IMR-90 (cell line): ENCODE data around the gene SARS1. TPM values are rescaled to one million over a fixed set of nuclear protein-coding genes. Genes with fewer than 3 reads are reported as not detected.

ENCODE experiments used
- ATAC-seq: fragments of 200-7000 bp; cut with Tn5 transposase; 2 replicates; pipeline ENCODE4 v1.9.1; 2020; ENCODE audit warnings: low read depth, mild to moderate bottlenecking, moderate library complexity
- BruUV-seq: library from RNA; stranded (reverse); fragments of 400-500 nt; replicated peaks from 2 replicates; lab custom pipeline; 2021; lab: Mats Ljungman, UMichigan
- CTCF ChIA-PET: fragments of 300-600 bp; formaldehyde crosslinking; extraction: SDS; loops from one replicate; lab custom pipeline; 2021; ENCODE audit warnings: antibody characterized with exemption; lab: Yijun Ruan, JAX
- POLR2A ChIA-PET: fragments of 300-600 bp; sonication (Branson Sonifier 250); formaldehyde crosslinking; loops from one replicate; lab custom pipeline; 2022; ENCODE audit warnings: antibody characterized with exemption; ENCODE audit not compliant: unreplicated experiment; lab: Charles Lee
- DNase-seq: peaks from one replicate; pipeline ENCODE4 v3.0.0; 2013
- H2AFZ ChIP-seq: replicated peaks from 2 replicates; pipeline ENCODE3; 2013; ENCODE audit warnings: low read length, mild to moderate bottlenecking; ENCODE audit not compliant: poor library complexity
- H2AK5ac ChIP-seq: 2 replicates; pipeline ENCODE4 v1.6.1; 2013; ENCODE audit warnings: low read depth, low read length, inconsistent platforms
- H2AK9ac ChIP-seq: replicated peaks from 2 replicates; pipeline ENCODE3; 2013; ENCODE audit warnings: mild to moderate bottlenecking, low read depth, low read length, moderate library complexity; ENCODE audit not compliant: poor library complexity
- H2BK120ac ChIP-seq: 2 replicates; pipeline ENCODE4 v1.6.1; 2013; ENCODE audit warnings: low read depth, low read length, inconsistent platforms
- H2BK15ac ChIP-seq: 3 replicates; pipeline ENCODE4 v1.6.1; 2013; ENCODE audit warnings: low read depth, low read length, inconsistent platforms
- H2BK20ac ChIP-seq: 2 replicates; pipeline ENCODE4 v1.6.1; 2013; ENCODE audit warnings: low read depth, mild to moderate bottlenecking, inconsistent platforms, low read length, moderate library complexity
- H2BK5ac ChIP-seq: 2 replicates; pipeline ENCODE4 v1.6.1; 2013; ENCODE audit warnings: mild to moderate bottlenecking, low read depth, low read length, inconsistent platforms; ENCODE audit not compliant: poor library complexity, severe bottlenecking
- H3K14ac ChIP-seq: replicated peaks from 2 replicates; pipeline ENCODE4 v1.6.1; 2013; ENCODE audit warnings: low read depth, low read length, inconsistent platforms
- H3K18ac ChIP-seq: 2 replicates; pipeline ENCODE4 v1.6.1; 2013; ENCODE audit warnings: low read depth, low read length, control low read depth
- H3K23ac ChIP-seq: 2 replicates; pipeline ENCODE4 v1.6.1; 2013; ENCODE audit warnings: low read depth, low read length, inconsistent platforms
- H3K27ac ChIP-seq: 2 replicates; pipeline ENCODE4 v1.5.1; 2013; ENCODE audit warnings: mild to moderate bottlenecking, control low read depth, low read length; ENCODE audit not compliant: insufficient read depth
- H3K27me3 ChIP-seq: 2 replicates; pipeline ENCODE4 v1.6.1; 2013; ENCODE audit warnings: low read length; ENCODE audit not compliant: control insufficient read depth, insufficient read depth
- H3K36me3 ChIP-seq: 2 replicates; pipeline ENCODE4 v1.6.1; 2013; ENCODE audit warnings: low read length, mixed read lengths; ENCODE audit not compliant: control insufficient read depth, insufficient read depth
- H3K4ac ChIP-seq: 2 replicates; pipeline ENCODE4 v1.6.1; 2013; ENCODE audit warnings: low read depth, low read length, inconsistent platforms
- H3K4me1 ChIP-seq: 2 replicates; pipeline ENCODE4 v1.6.1; 2013; ENCODE audit warnings: low read length, mixed read lengths; ENCODE audit not compliant: control insufficient read depth, insufficient read depth
- H3K4me2 ChIP-seq: 2 replicates; pipeline ENCODE4 v1.6.1; 2013; ENCODE audit warnings: low read depth, mild to moderate bottlenecking, control low read depth, low read length, moderate library complexity
- H3K4me3 ChIP-seq: 2 replicates; pipeline ENCODE4 v1.5.1; 2013; ENCODE audit warnings: low read depth, mild to moderate bottlenecking, control low read depth, low read length, moderate library complexity; ENCODE audit not compliant: insufficient read depth
- H3K56ac ChIP-seq: 2 replicates; pipeline ENCODE4 v1.6.1; 2013; ENCODE audit warnings: low read length, inconsistent platforms; ENCODE audit not compliant: insufficient read depth; ENCODE audit errors: extremely low read depth
- H3K79me1 ChIP-seq, 2 experiments: 2 replicates each; pipeline ENCODE4 v1.6.1; 2013; ENCODE audit warnings: low read length in 2 of 2, inconsistent platforms in 1 of 2, low read depth in 1 of 2
- H3K9ac ChIP-seq: 2 replicates; pipeline ENCODE4 v1.6.1; 2013; ENCODE audit warnings: low read depth, low read length, control low read depth
- H3K9me1 ChIP-seq: 2 replicates; pipeline ENCODE4 v1.6.1; 2013; ENCODE audit warnings: low read length, inconsistent platforms; ENCODE audit not compliant: insufficient read depth
- H3K9me3 ChIP-seq: 2 replicates; pipeline ENCODE4 v1.6.1; 2013; ENCODE audit warnings: low read length; ENCODE audit not compliant: control insufficient read depth, insufficient read depth
- H4K20me1 ChIP-seq: 2 replicates; pipeline ENCODE4 v1.6.1; 2013; ENCODE audit warnings: low read length, inconsistent platforms; ENCODE audit not compliant: insufficient read depth
- H4K5ac ChIP-seq: 2 replicates; pipeline ENCODE4 v1.6.1; 2013; ENCODE audit warnings: mild to moderate bottlenecking, low read depth, low read length, control low read depth
- H4K8ac ChIP-seq, 2 experiments: 2 replicates each; pipeline ENCODE4 v1.6.1; 2013; ENCODE audit warnings: low read depth in 2 of 2, low read length in 2 of 2, control low read depth in 1 of 2, inconsistent platforms in 1 of 2
- H4K91ac ChIP-seq: 2 replicates; pipeline ENCODE4 v1.6.1; 2013; ENCODE audit warnings: low read depth, low read length, inconsistent platforms; ENCODE audit not compliant: insufficient read depth
- CEBPB ChIP-seq: IDR thresholded peaks from 2 replicates; pipeline ENCODE4 v1.6.1; 2012; ENCODE audit warnings: low read depth, low read length, improper control_type of control experiment
- CHD1 ChIP-seq: IDR thresholded peaks from 2 replicates; pipeline ENCODE4 v1.6.1; 2012; ENCODE audit warnings: low read depth, low read length, improper control_type of control experiment
- CTCF ChIP-seq: conservative IDR thresholded peaks from 2 replicates; pipeline ENCODE4 v1.5.1; 2012; ENCODE audit warnings: mild to moderate bottlenecking, low read depth, low read length, improper control_type of control experiment
- ELK1 ChIP-seq: fragments of 150-350 bp; IDR thresholded peaks from 2 replicates; pipeline ENCODE4 v1.6.1; 2016; ENCODE audit warnings: low read depth, mild to moderate bottlenecking, low read length, moderate library complexity, borderline replicate concordance
- FOS ChIP-seq: fragments of 150-350 bp; IDR thresholded peaks from 2 replicates; pipeline ENCODE4 v1.6.1; 2016; ENCODE audit warnings: low read depth, low read length
- MAFK ChIP-seq: IDR thresholded peaks from 2 replicates; pipeline ENCODE4 v1.6.1; 2012; ENCODE audit warnings: low read depth, low read length, improper control_type of control experiment
- MAZ ChIP-seq: IDR thresholded peaks from 2 replicates; pipeline ENCODE4 v1.6.1; 2012; ENCODE audit warnings: low read depth, mild to moderate bottlenecking, low read length, improper control_type of control experiment, moderate library complexity, borderline replicate concordance
- NFE2L2 ChIP-seq: fragments of 150-350 bp; IDR thresholded peaks from 2 replicates; pipeline ENCODE4 v1.6.1; 2016; ENCODE audit warnings: low read depth, mild to moderate bottlenecking, low read length
- POLR2A ChIP-seq: IDR thresholded peaks from 2 replicates; pipeline ENCODE4 v1.6.1; 2012; ENCODE audit warnings: mild to moderate bottlenecking, low read depth, low read length
- RAD21 ChIP-seq: IDR thresholded peaks from 2 replicates; pipeline ENCODE4 v1.6.1; 2012; ENCODE audit warnings: low read length, improper control_type of control experiment
- RFX5 ChIP-seq: IDR thresholded peaks from 2 replicates; pipeline ENCODE4 v1.8.0; 2012; ENCODE audit warnings: low read depth, mild to moderate bottlenecking, low read length, moderate library complexity
- SMC3 ChIP-seq: fragments of 150-350 bp; IDR thresholded peaks from 2 replicates; pipeline ENCODE4 v1.6.1; 2016; ENCODE audit warnings: low read depth, mild to moderate bottlenecking, antibody characterized with exemption, low read length, moderate library complexity
- WGBS, 2 experiments: methylation state at CpG; one replicate each; pipeline versions ENCODE4 v1.1.5 to v1.1.7; 2013; ENCODE audit warnings: missing lambda C conversion rate in 2 of 2; ENCODE audit not compliant: insufficient read length in 1 of 2; ENCODE audit errors: extremely low coverage in 2 of 2; 5-methylcytosine and 5-hydroxymethylcytosine counted together
- dilution Hi-C: fragments of 300-500 bp; cut with HindIII; formaldehyde crosslinking; loops from one replicate; pipeline ENCODE4 v1.14.3; 2018; ENCODE audit warnings: low sequenced_read_pairs; ENCODE audit not compliant: unreplicated experiment
- in situ Hi-C: fragments of 300-500 bp; cut with MboI; formaldehyde crosslinking; loops from 3 replicates; pipeline ENCODE4 v1.14.3; 2019; ENCODE audit warnings: low sequenced_read_pairs, inconsistent platforms, mixed read lengths
- intact Hi-C: fragments of 100-400 bp; cut with micrococcal nuclease; formaldehyde crosslinking; loops from 2 replicates; pipeline ENCODE4 v1.10.0; 2022
- polyA plus RNA-seq, 3 experiments: library from polyadenylated mRNA; depleted of rRNA; stranded (reverse); fragments of >200 nt; gene quantifications; 2 replicates each; pipeline ENCODE4 v1.2.3, GENCODE V29; 2012; ENCODE audit warnings: low replicate concordance in 1 of 3
- total RNA-seq: library from RNA; depleted of rRNA; stranded (reverse); fragments of >200 nt; gene quantifications from 2 replicates; pipeline ENCODE4 v1.2.3, GENCODE V29; 2012

SARS1 gene
- total and polyA plus RNA-seq, 2 of the 4 experiments (the other 2 are of a cell fraction), result 231 to 348 TPM

- Histone ChIP-seq H3K9me3 (no peaks in the 10 kb centered on the region), H3K4me3 (no peak overlapping the region), H3K4me2 (peak overlapping the region; percentile 45; the same call in 1 of the 2 replicates), H3K27ac (peak overlapping the region; percentile 28), H3K27me3 (no peaks in the 10 kb centered on the region), H2BK20ac (peak overlapping the region; percentile 23), H3K9me1 (peaks cover 13% of the 10 kb centered on the region), H3K4ac (peak overlapping the region; percentile 55), H2AFZ (peak overlapping the region; percentile 81), H3K18ac (0 out of 2 replicates have a peak overlapping the region, but pooled peaks have one; percentile 16), H3K79me1 (0 out of 4 replicates have a peak, but pooled peaks cover 0 to 3% of the 10 kb centered on the region in 2 experiments), H4K8ac (peak overlapping the region in 1 of 2 experiments; percentile 38; a peak in 2 of 4 replicates), H3K4me1 (peaks cover 14% of the 10 kb centered on the region), H4K91ac (peak overlapping the region; percentile 60), H3K9ac (peak overlapping the region; percentile 24; the same call in 1 of the 2 replicates), H2BK120ac (peak overlapping the region; percentile 57), H3K14ac (peak overlapping the region; percentile 18; the same call in 1 of the 2 replicates), H4K5ac (peak overlapping the region; percentile 40), H2BK15ac (peak overlapping the region; percentile 86; the same call in 2 of the 3 replicates), H4K20me1 (no peaks in the 10 kb centered on the region), H3K36me3 (no peaks in the 10 kb centered on the region), H2AK5ac (peak overlapping the region; percentile 62; the same call in 1 of the 2 replicates), H2BK5ac (peak overlapping the region; percentile 38), H2AK9ac (no peak overlapping the region), H3K56ac (no peak overlapping the region), H3K23ac (no peak overlapping the region)
- dilution Hi-C loops (loop anchor here (25.0 kb wide), 1 partner anchor 136 kb away; no protein-coding TSS in a partner anchor), in situ Hi-C loops (no loop called here), intact Hi-C loops (loop anchor here (1.0 kb wide), 1 partner anchor 62 kb away; no protein-coding TSS in a partner anchor)
- TF ChIP-seq CTCF, result peak; percentile 93
- peak; percentile 70; the same call in 1 of the 2 replicates for TF ChIP-seq FOS
- TF ChIP-seq MAZ, result peak; percentile 63; the same call in 1 of the 2 replicates
- peak; percentile 91 for TF ChIP-seq RAD21
- TF ChIP-seq ELK1, result no peak
- peak; percentile 49; the same call in 1 of the 2 replicates for TF ChIP-seq CEBPB
- no peak for TF ChIP-seq CHD1
- TF ChIP-seq SMC3, result peak; percentile 77
- TF ChIP-seq POLR2A, result peak; percentile 70
- no peak for TF ChIP-seq RFX5
- no peak for TF ChIP-seq NFE2L2
- TF ChIP-seq MAFK, result peak; percentile 62
- DNase-seq, result peak; percentile 96
- ChIA-PET POLR2A (no interaction called here), CTCF (interaction anchor here (0.6 to 1.3 kb wide), 10 partner anchors 9 to 197 kb away, joined by 3 to 9 read pairs (median 3); partner anchors contain the start of genes SARS1 and SORT1)
- ATAC-seq, result peak; percentile 57
- BruUV-seq, result no TSS peak
- WGBS, 2 experiments, result no CpG with 5 or more reads among the region's 2 CpGs
Observed at GRCh38 chr1:109201123-109201703, 12.5 kb upstream of the SARS1 start.
